Cardiac septum (tissue), 1 donor: ENCODE results near the gene KCNK17. TPM values are rescaled to one million over a fixed set of nuclear protein-coding genes. Genes with fewer than 3 reads are reported as not detected.

ENCODE experiments used
- DNase-seq: peaks from one replicate; pipeline ENCODE4 v3.0.0-alpha.2; 2020; ENCODE audit warnings: low spot score
- intact Hi-C: fragments of 100-400 bp; cut with DNase I; formaldehyde crosslinking; loops from one replicate; pipeline ENCODE4 v1.14.0; 2022
- total RNA-seq: library from RNA; stranded (reverse); fragmentation: NEBNext Ultra II Directional; extraction: Animal tissue kit (Norgen Biotek cat#: 25700); gene quantifications from one replicate; pipeline ENCODE4 v1.2.1, GENCODE V29; 2021
- donor health status: DM: no; HTN: no; CAD: no.

KCNK17 gene
- total RNA-seq, 1 donor from 2014 or later = 0.38 TPM

DNA sequence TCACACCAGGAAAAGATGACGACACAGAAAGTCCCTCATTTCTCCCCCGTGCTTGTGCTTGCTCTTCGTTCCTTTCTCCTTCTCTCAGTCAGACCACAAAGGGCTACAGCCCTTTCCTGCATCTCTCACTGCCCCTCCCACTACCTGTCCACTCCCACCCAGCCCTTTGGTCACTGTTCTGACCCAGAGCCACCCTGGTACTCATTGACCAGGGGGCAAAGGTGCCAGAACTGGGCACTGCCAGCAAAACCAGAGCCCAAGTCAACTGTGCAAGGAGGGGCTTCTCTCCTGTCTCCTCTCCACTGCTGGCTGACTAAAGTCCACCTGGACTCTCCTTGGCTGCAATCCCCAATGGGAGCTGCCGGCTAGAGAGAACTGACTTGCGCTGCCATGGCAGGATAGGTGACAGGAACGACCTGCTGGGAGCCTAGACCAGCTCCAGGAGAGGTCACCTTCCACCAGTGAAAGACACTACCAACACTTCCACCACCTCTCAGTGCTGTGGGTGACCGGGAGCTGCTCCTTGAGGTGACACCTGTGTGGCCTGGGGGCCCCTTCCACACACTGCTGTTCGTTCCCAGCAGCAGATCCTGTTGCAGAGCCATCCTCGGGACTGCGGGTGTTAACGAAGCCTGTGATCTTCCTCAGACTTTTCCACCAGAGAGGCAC is 32.8 kb downstream of the KCNK17 start:
- DNase-seq = no peak

DNA sequence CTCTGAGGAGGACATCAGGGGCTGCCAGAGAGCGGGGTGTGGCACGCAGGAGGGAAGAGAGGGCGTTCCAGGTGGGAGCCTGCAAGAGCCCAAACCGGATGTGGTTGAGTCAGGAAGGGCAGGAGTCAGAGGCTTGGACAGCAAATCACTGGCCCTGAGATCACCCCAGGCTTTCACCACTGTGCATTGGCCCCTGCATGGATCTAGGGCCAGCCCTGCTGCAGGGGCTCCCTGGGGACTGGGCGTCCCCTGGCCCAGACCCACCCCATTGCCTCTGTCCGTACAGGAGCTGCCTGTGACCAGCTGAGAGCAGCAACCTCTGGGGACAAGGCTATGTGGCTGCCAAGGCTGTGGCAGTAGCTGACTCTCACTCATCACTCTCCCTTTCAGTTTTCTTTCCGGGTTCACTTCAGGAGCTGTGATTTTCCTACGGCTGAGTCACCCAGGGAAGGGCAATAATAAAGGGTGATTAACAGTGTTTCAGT is 33.9 kb downstream of the KCNK17 start:
- DNase-seq = no peak
- intact Hi-C loops = no loop called here

More for the DNA sequence above, 32.8 kb downstream of the KCNK17 start:
- intact Hi-C loops = no loop called here

DNA sequence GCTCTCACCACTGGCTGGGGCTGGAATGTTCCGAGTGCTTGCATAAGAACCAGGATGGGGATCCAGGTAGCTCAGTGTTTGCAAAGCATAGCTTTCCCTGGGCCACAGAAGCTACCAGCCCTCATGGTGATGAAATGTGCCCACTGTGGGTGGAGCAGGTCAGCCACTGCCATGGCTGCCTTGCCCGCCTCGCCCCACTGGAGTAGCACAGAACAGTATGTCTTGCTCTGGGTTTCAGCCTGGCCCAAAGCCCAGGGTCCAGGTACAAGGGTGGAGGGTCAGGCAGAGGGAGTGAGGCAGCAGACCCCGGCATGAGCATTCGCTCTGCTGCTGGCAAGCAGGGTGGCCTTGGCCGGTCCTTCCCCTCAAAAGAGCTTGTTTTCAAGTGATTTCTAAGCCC is 34.7 kb downstream of the KCNK17 start:
- DNase-seq = no peak
- intact Hi-C loops = no loop called here

DNA sequence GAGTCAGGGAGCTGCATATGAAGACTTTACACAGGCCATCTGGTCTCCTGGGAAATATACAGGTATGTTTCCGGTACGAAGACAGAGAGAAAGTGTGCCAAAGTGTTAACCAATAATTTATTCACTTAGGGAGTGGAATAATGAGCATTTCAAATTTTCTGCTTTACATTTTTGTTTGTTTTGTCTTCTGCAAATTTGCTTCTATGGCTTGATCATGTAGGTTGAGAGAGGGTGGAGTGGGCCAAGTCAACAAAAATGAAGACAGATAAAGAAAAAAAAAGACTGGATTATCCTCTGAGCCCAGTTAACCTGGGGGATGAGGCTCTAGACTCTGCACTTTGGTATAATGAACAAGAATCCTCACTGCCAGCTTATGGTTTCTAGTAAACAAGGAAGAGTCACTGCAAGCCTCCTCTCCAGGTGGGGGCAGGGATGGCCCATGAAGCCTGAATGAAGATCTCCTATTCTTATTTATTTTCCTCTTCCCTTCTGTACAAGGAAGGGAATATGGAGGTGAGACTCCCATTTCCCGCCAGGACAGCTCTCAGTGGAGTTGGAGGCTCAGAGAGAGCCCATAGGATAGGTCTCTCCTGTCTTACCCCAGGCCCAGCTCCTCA is 37.7 kb downstream of the KCNK17 start:
- no peak for DNase-seq
- intact Hi-C loops = no loop called here

DNA sequence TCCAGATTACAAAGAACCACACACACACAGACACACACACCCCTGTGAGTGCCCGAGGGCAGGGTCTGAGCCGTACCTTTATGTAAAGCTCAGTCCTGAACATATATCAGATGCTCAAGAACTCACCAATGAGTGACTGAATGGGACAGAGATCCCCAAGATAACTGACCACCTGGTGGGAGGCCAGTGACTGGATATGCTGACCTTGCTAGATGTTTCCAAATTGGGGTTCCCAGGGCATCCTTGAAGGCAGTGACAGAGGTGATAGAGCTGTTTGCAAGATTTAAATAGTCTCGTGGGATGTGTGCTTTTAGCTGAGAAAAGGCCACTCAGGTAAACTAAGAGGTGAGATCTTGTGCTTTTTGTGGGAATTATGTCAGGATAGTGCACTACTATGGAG is 39.3 kb downstream of the KCNK17 start:
- no peak for DNase-seq
- intact Hi-C loops = no loop called here

- intact Hi-C loops = no loop called here
- no peak for DNase-seq
These were observed 39.7 kb downstream of the KCNK17 start for GRCh38 chr6:39274471-39274870.

DNA sequence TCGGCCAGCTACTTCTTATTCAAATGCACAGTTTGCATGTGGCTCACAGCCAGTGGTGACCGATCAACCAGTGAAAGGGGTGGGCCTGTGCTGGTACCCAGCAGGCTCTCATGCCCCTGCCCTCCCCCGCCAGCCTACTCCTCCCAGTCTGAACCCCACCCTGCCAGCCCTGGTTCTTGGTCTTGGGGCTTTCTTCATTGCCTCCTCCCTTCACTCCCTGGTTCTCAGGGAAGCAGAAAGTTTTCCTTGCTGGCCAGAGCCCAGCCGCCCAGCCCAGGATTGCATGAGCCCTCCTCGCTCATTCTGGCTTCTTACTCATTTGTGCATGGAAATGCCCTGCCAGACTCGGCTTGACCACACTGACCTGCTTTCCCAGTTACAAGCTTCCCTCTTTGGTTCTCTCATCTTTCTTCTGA is 40.8 kb downstream of the KCNK17 start:
- DNase-seq = no peak
- intact Hi-C loops = no loop called here

DNA sequence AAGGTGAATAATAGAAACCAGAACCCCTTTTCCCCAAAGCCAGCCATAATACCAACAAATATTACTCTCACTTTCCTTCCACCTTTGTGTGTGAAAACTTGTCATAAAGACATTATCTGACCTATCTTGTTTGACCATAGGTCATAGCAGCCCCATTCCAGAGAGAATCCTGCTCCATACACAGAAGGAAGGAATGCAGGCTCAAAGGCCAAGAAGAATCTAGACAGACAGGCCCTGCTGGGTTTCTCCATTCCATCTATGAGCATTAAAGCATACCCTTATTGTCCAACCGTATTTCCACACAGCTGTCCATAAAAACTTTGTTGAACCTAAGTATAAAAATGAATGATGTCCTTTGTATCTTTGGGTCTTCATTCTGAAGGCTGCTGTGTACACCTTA is 44.3 kb downstream of the KCNK17 start:
- intact Hi-C loops = no loop called here
- DNase-seq = no peak

DNA sequence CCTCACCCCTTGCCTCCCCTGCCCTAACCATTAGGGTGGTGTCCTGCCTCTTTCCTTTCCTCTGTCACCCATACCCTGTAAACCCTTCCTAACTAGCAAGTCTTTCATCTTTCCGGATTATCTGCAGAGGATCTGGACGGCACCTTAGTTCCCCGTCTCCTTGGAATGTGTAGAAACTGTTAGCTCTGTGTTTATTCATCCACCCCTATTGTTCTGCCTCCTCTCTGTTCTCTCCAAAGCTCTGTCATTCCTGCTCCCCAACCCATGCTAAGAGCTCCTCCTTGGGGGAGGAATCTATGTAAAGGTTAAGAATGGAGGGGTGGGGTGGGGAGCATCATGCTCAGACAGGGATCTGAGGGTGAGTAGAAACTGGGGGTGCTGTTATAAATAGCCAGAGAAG is 45.5 kb downstream of the KCNK17 start:
- no peak for DNase-seq
- intact Hi-C loops = no loop called here

GRCh38 chr6:39268171-39268570 is 46.0 kb downstream of the KCNK17 start:
- intact Hi-C loops = no loop called here
- no peak for DNase-seq

- DNase-seq = no peak
- intact Hi-C loops = no loop called here
These were observed 47.4 kb downstream of the KCNK17 start for GRCh38 chr6:39266782-39267355.

- intact Hi-C loops = no loop called here
- no peak for DNase-seq
These were observed 47.8 kb downstream of the KCNK17 start for GRCh38 chr6:39266375-39266774.

DNA sequence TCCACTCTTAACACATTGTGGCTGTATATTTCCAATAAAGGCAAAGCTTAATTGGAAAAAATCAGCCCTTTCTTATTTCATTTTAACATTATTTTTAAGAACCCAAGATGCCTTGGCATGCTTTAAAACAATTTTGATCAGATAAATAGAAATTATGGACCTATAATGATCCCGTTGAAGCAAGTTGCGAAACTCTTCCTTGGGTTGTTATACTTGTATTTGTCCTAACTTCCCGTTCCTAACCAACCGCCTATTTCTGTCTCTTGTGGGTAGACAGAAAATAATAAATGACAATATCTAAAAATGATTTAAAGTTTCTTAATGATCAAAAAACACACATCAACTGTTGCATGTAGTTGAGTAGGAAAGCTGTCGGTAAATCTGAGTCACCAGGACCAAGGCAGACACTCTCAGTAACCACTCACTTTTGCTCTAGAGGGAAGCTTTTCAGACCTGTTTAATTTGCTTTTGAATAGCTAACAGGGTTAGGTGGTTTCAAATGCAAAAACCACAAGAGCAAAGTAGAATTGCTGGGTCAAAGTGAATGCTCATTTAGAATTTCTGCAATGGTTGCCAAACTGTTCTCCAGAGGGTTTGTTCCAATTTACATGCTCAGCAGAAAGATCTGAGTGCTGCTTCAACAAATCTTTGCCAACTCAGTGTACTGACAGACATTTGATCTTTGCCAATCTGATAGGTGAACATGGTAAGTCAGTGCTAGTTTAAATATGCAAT is 50.7 kb downstream of the KCNK17 start:
- intact Hi-C loops = no loop called here
- DNase-seq = no peak

DNA sequence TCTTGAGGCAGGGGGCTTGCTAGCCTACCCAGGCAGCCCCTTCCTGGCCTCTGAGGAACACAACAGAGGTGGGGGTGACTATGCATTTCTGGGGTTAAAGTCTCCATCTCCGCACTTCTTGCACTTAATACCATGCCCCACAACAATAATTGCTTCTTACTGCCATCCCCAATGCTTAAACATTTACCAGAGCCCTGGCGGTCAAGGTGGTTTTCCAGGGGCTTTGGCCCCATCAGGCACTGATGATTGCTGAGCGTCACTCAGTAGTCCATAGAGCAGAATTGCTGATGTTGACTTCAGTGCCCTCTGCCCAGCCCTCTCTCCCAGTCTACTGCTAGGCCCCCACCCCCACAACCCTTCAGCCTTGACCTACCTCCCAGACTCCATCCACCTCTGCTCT is 52.5 kb downstream of the KCNK17 start:
- DNase-seq = no peak
- intact Hi-C loops = no loop called here

GRCh38 chr6:39260953-39261352 is 53.3 kb downstream of the KCNK17 start:
- DNase-seq = no peak
- intact Hi-C loops = no loop called here

- no peak for DNase-seq
- intact Hi-C loops = no loop called here
These were observed 53.8 kb downstream of the KCNK17 start for GRCh38 chr6:39260456-39260855.

DNA sequence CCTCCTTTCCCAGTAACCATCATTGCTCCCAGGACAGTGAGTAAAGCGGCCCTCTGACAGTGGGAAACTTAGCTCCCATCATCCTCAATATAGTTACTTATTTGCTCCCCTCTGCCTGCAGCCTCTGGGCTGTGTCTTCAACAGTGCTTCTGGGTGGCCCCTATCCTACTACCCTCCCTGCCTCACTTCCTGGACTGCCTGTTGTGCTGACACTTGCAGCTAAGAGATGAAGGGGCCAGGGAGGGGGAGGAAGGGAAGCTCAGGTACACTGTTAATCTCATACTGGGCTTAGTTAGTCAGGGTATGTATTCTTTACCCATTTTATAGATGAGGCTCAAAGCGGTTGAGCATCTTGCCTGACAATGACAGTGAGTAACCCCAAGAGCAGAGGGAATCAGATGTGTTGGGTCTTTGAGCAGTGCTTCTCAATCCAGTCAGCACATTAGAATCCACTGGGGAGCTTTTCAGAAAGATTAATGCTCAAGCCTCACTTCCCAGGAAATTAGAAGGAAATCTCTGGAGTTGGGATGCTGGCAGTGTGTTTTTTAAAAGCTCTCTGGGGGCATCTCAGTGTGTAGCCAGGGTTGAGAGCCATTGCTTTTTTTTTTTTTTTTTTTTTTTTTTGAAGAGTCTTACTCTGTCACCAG is 57.8 kb downstream of the KCNK17 start:
- no peak for DNase-seq
- intact Hi-C loops = no loop called here

- no peak for DNase-seq
- intact Hi-C loops = no loop called here
These were observed 59.2 kb downstream of the KCNK17 start for GRCh38 chr6:39254999-39255535.

DNA sequence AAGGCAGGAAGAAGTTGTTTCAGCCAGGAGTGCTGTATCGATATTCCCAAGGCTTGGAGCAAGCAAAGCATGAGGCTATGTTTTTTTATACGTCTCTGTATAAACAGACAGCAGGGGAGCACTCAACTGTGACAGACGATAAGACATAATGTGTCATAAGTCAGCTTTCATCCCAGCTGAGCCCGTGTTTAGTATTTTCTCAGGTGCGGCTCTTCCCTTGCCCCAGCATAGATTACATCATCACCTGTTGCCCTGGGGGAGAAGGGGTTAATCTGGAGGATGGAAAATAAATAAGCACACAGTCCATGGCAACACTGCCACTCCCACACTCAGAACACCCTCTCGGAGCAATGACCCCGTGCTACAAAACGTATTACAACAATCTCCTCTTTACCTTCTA is 62.8 kb downstream of the KCNK17 start:
- intact Hi-C loops = no loop called here
- DNase-seq = no peak

GRCh38 chr6:39250507-39250906 is 63.7 kb downstream of the KCNK17 start:
- intact Hi-C loops = no loop called here

More at GRCh38 chr6:39250507-39250906, 63.7 kb downstream of the KCNK17 start:
- DNase-seq = no peak
